ENCODE measurements around the gene CDKAL1. TPM values are rescaled to one million over a fixed set of nuclear protein-coding genes. Genes with fewer than 3 reads are reported as not detected.

Gene CDKAL1
- total RNA-seq, 1 experiment from 2014 or later: 11.8 TPM

- no peak for TF ChIP-seq CTCF (IDR thresholded peaks at IDR 0.05; ENCODE audit: unreplicated experiment)
- intact Hi-C loops (cut with micrococcal nuclease): no loop called here
- no TSS peak for BruUV-seq (replicated peaks)
- CTCF ChIA-PET: no interaction called here
- Mint-ChIP-seq H3K4me3 (ENCODE audit: unreplicated experiment) (no peak overlapping the region), H3K27ac (ENCODE audit: low read depth, unreplicated experiment) (no peak overlapping the region), H3K9me3 (ENCODE audit: unreplicated experiment) (no peaks in the 10 kb centered on the region), H3K36me3 (ENCODE audit: insufficient read depth, unreplicated experiment) (no peaks in the 10 kb centered on the region), H3K4me1 (ENCODE audit: insufficient read depth, unreplicated experiment) (no peaks in the 10 kb centered on the region), H3K27me3 (ENCODE audit: insufficient read depth, unreplicated experiment) (no peaks in the 10 kb centered on the region)
- POLR2A ChIA-PET: interaction anchor here (0.6 to 1.0 kb wide), 2 partner anchors 13 to 66 kb away, joined by 3 read pairs; no protein-coding TSS in a partner anchor
- no peak for DNase-seq (ENCODE audit: unreplicated experiment)
Observed at GRCh38 chr6:21128601-21129000, 594.3 kb downstream of the CDKAL1 start.

- POLR2A ChIA-PET: no interaction called here
- intact Hi-C loops (cut with micrococcal nuclease): no loop called here
- no peak for DNase-seq (ENCODE audit: unreplicated experiment)
- no TSS peak for BruUV-seq (replicated peaks)
- H3K9me3 Mint-ChIP-seq (ENCODE audit: unreplicated experiment): no peaks in the 10 kb centered on the region
- no peaks in the 10 kb centered on the region for H3K27me3 Mint-ChIP-seq (ENCODE audit: insufficient read depth, unreplicated experiment)
- no peak overlapping the region for H3K4me3 Mint-ChIP-seq (ENCODE audit: unreplicated experiment)
- H3K4me1 Mint-ChIP-seq (ENCODE audit: insufficient read depth, unreplicated experiment): no peaks in the 10 kb centered on the region
- CTCF ChIA-PET: no interaction called here
- H3K36me3 Mint-ChIP-seq (ENCODE audit: insufficient read depth, unreplicated experiment): no peaks in the 10 kb centered on the region
- no peak for TF ChIP-seq CTCF (IDR thresholded peaks at IDR 0.05; ENCODE audit: unreplicated experiment)
- H3K27ac Mint-ChIP-seq (ENCODE audit: low read depth, unreplicated experiment): no peak overlapping the region
Observed at GRCh38 chr6:21131406-21131805, 597.1 kb downstream of the CDKAL1 start.

GRCh38 chr6:21132446-21132845 is 598.2 kb downstream of the CDKAL1 start:
- POLR2A ChIA-PET: no interaction called here
- H3K27me3 Mint-ChIP-seq (ENCODE audit: insufficient read depth, unreplicated experiment): no peaks in the 10 kb centered on the region
- no peak for TF ChIP-seq CTCF (IDR thresholded peaks at IDR 0.05; ENCODE audit: unreplicated experiment)
- no peak overlapping the region for H3K27ac Mint-ChIP-seq (ENCODE audit: low read depth, unreplicated experiment)
- no peak for DNase-seq (ENCODE audit: unreplicated experiment)
- H3K4me3 Mint-ChIP-seq (ENCODE audit: unreplicated experiment): no peak overlapping the region
- no peaks in the 10 kb centered on the region for H3K4me1 Mint-ChIP-seq (ENCODE audit: insufficient read depth, unreplicated experiment)
- no peaks in the 10 kb centered on the region for H3K36me3 Mint-ChIP-seq (ENCODE audit: insufficient read depth, unreplicated experiment)
- no TSS peak for BruUV-seq (replicated peaks)
- CTCF ChIA-PET: interaction anchor here (0.7 kb wide), 2 partner anchors 46 to 160 kb away, joined by 3 read pairs; no protein-coding TSS in a partner anchor
- H3K9me3 Mint-ChIP-seq (ENCODE audit: unreplicated experiment): no peaks in the 10 kb centered on the region
- intact Hi-C loops (cut with micrococcal nuclease): no loop called here

- no peak for DNase-seq (ENCODE audit: unreplicated experiment)
- no peaks in the 10 kb centered on the region for H3K9me3 Mint-ChIP-seq (ENCODE audit: unreplicated experiment)
- no peaks in the 10 kb centered on the region for H3K36me3 Mint-ChIP-seq (ENCODE audit: insufficient read depth, unreplicated experiment)
- ChIA-PET CTCF (interaction anchor here (0.7 kb wide), 1 partner anchor 161 kb away, joined by 3 read pairs; no protein-coding TSS in a partner anchor), POLR2A (no interaction called here)
- no peak overlapping the region for H3K4me3 Mint-ChIP-seq (ENCODE audit: unreplicated experiment)
- no peak for TF ChIP-seq CTCF (IDR thresholded peaks at IDR 0.05; ENCODE audit: unreplicated experiment)
- H3K4me1 Mint-ChIP-seq (ENCODE audit: insufficient read depth, unreplicated experiment): no peaks in the 10 kb centered on the region
- BruUV-seq (replicated peaks): no TSS peak
- no peak overlapping the region for H3K27ac Mint-ChIP-seq (ENCODE audit: low read depth, unreplicated experiment)
- H3K27me3 Mint-ChIP-seq (ENCODE audit: insufficient read depth, unreplicated experiment): no peaks in the 10 kb centered on the region
- intact Hi-C loops (cut with micrococcal nuclease): no loop called here
Observed at GRCh38 chr6:21132856-21133838, 598.9 kb downstream of the CDKAL1 start.
